ENCODE results near the gene C9orf40. TPM values are rescaled to one million over a fixed set of nuclear protein-coding genes. Genes with fewer than 3 reads are reported as not detected.

The C9orf40 gene, protein sequence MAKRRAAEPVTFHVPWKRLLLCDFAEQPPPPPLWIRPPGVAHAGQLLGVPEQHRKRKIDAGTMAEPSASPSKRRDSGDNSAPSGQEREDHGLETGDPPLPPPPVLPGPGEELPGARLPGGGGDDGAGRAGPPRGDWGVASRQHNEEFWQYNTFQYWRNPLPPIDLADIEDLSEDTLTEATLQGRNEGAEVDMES
- total RNA-seq (10 to 100 TPM in 1 of 5 experiments, 1 to 10 TPM in 4; 1.8 to 13.6 (median 6.6) TPM), polyA plus RNA-seq (1 to 10 TPM; 2.5 to 2.6 TPM), total RNA-seq (1.9 reads per million, percentile 8 among the genes with 10 or more reads in this experiment)

- Mint-ChIP-seq H3K4me1 (peaks cover 0 to 46% (median 30%) of the 10 kb centered on the region in 7 donors), H3K36me3 (peaks cover 0 to 6% (median 0%) of the 10 kb centered on the region in 5 donors), H3K27ac (peak within 1 kb of the TSS; percentile 89 to 97 (median 95)), H3K9me3 (peaks cover 0 to 1% (median 0%) of the 10 kb centered on the region in 11 donors), H3K27me3 (no peaks in the 10 kb centered on the region), H3K4me3 (peak within 1 kb of the TSS; percentile 87 to 99 (median 97))
- no peaks in the 10 kb centered on the region for H3K27me3 ChIP-seq (ENCODE audit: control insufficient read depth in 2 of 2, insufficient read depth in 2 of 2, low read length in 2 of 2)
- POLR2A ChIA-PET = interaction anchor here (0.7 to 2.9 kb wide), 9 partner anchors 56 to 1441 kb away, joined by 3 to 32 read pairs (median 3); partner anchors contain the start of genes CARNMT1, NMRK1, OSTF1 and RFK
- CTCF ChIA-PET = interaction anchor here (0.5 to 1.7 kb wide), 9 partner anchors 10 to 188 kb away, joined by 3 to 6 read pairs (median 3); partner anchors contain the start of gene CARNMT1
- peaks cover 0 to 7% of the 10 kb centered on the region in 2 donors for H3K4me1 ChIP-seq (ENCODE audit: control insufficient read depth in 2 of 2, insufficient read depth in 2 of 2, low read length in 2 of 2)
- intact Hi-C loops (cut with micrococcal nuclease) = loop anchor here (1.0 to 10.0 kb wide), 20 partner anchors 35 to 1818 kb away; partner anchors contain the start of genes CARNMT1 (in 2 of the 2), NMRK1 (in 2 of the 2), OSTF1 (in 2 of the 2) and RFK (in 2 of the 2)
- peak; percentile 93 for ATAC-seq
- peak within 1 kb of the TSS; percentile 86 for H3K27ac ChIP-seq (ENCODE audit: low read depth, low read length)
- H3K36me3 ChIP-seq (ENCODE audit: control insufficient read depth in 2 of 3, insufficient read depth in 3 of 3, low read length in 3 of 3) = peaks cover 0 to 5% (median 0%) of the 10 kb centered on the region in 3 experiments
- H3K4me3 ChIP-seq (ENCODE audit: low read length) = peak within 1 kb of the TSS; percentile 89
- no peaks in the 10 kb centered on the region for H3K9me3 ChIP-seq (ENCODE audit: control insufficient read depth in 2 of 3, low read length in 3 of 3)
- DNase-seq = peak; percentile 80 to 92 (median 88)
Observed at GRCh38 chr9:74952201-74953151, at the start of gene C9orf40. Gene C9orf40 (minus strand): TSS chr9:74952912. CDS start chr9:74952611, 301 bp downstream.

GRCh38 chr9:75001719-75002421 lies 49.2 kb upstream of the C9orf40 start:
- no peak overlapping the region for H3K27ac Mint-ChIP-seq

GRCh38 chr9:75000835-75001234 lies 48.1 kb upstream of the C9orf40 start:
- Mint-ChIP-seq H3K27ac (no peak overlapping the region), H3K4me1 (peaks cover 0 to 8% (median 5%) of the 10 kb centered on the region in 7 donors), H3K9me3 (no peaks in the 10 kb centered on the region), H3K36me3 (peaks cover 9 to 21% (median 17%) of the 10 kb centered on the region in 5 donors), H3K27me3 (no peaks in the 10 kb centered on the region), H3K4me3 (no peak overlapping the region)
- ATAC-seq (no peak), DNase-seq (no peak)
- Histone ChIP-seq H3K27me3 (ENCODE audit: control insufficient read depth in 2 of 2, insufficient read depth in 2 of 2, low read length in 2 of 2) (no peaks in the 10 kb centered on the region), H3K9me3 (ENCODE audit: control insufficient read depth in 2 of 3, low read length in 3 of 3) (no peaks in the 10 kb centered on the region), H3K36me3 (ENCODE audit: control insufficient read depth in 2 of 3, insufficient read depth in 3 of 3, low read length in 3 of 3) (peaks cover 0 to 12% (median 3%) of the 10 kb centered on the region in 3 experiments), H3K27ac (ENCODE audit: low read depth, low read length) (no peak overlapping the region), H3K4me1 (ENCODE audit: control insufficient read depth in 2 of 2, insufficient read depth in 2 of 2, low read length in 2 of 2) (peaks cover 0 to 4% of the 10 kb centered on the region in 2 donors), H3K4me3 (ENCODE audit: low read length) (no peak overlapping the region)
- CTCF ChIA-PET = interaction anchor here (1.0 to 8.3 kb wide), 4 partner anchors 28 to 227 kb away, joined by 3 to 102 read pairs (median 17); no protein-coding TSS in a partner anchor
- POLR2A ChIA-PET = no interaction called here
- intact Hi-C loops (cut with micrococcal nuclease) = no loop called here

More at GRCh38 chr9:75001719-75002421, 49.2 kb upstream of the C9orf40 start:
- POLR2A ChIA-PET = no interaction called here
- intact Hi-C loops (cut with micrococcal nuclease) = loop anchor here (1.0 to 2.0 kb wide), 8 partner anchors 23 to 236 kb away; partner anchors contain the start of gene C9orf40 (in 2 of the 2)
- no peaks in the 10 kb centered on the region for H3K27me3 Mint-ChIP-seq
- no peaks in the 10 kb centered on the region for H3K9me3 Mint-ChIP-seq
- Histone ChIP-seq H3K36me3 (ENCODE audit: control insufficient read depth in 2 of 3, insufficient read depth in 3 of 3, low read length in 3 of 3) (peaks cover 0 to 8% (median 0%) of the 10 kb centered on the region in 3 experiments), H3K4me1 (ENCODE audit: control insufficient read depth in 2 of 2, insufficient read depth in 2 of 2, low read length in 2 of 2) (peaks cover 0 to 4% of the 10 kb centered on the region in 2 donors), H3K9me3 (ENCODE audit: control insufficient read depth in 2 of 3, low read length in 3 of 3) (no peaks in the 10 kb centered on the region), H3K27me3 (ENCODE audit: control insufficient read depth in 2 of 2, insufficient read depth in 2 of 2, low read length in 2 of 2) (no peaks in the 10 kb centered on the region), H3K27ac (ENCODE audit: low read depth, low read length) (no peak overlapping the region), H3K4me3 (ENCODE audit: low read length) (no peak overlapping the region)
- peak; percentile 98 for ATAC-seq
- CTCF ChIA-PET = interaction anchor here (0.6 to 8.3 kb wide), 7 partner anchors 11 to 228 kb away, joined by 3 to 102 read pairs (median 3); no protein-coding TSS in a partner anchor
- peaks cover 9 to 18% (median 13%) of the 10 kb centered on the region in 5 donors for H3K36me3 Mint-ChIP-seq
- peak in 7 of 9 donors; percentile 52 to 77 (median 68) for DNase-seq
- peaks cover 0 to 8% (median 5%) of the 10 kb centered on the region in 7 donors for H3K4me1 Mint-ChIP-seq
- H3K4me3 Mint-ChIP-seq = no peak overlapping the region

DNA sequence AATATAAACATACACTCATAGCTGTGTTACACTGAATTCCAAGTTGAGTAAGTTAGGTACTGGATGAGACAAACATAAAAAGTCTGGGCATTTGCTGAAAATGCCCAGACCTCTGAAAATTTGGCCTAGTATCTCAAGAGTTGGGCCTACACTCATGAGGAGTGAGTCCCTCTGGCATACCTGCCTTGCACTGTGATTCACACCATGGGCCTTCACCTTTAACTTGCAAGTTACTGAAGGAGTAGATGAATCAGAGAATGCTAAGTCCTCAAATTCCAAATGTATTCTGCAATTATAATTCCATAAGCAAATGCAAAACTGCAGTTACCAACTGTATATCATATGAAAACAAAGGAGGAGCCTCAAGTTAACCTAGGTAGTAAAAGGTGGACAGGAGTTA lies 32.3 kb upstream of the C9orf40 start:
- Histone ChIP-seq H3K4me3 (ENCODE audit: low read length) (no peak overlapping the region), H3K36me3 (ENCODE audit: control insufficient read depth in 2 of 3, insufficient read depth in 3 of 3, low read length in 3 of 3) (peaks cover 0 to 13% (median 5%) of the 10 kb centered on the region in 3 experiments), H3K4me1 (ENCODE audit: control insufficient read depth in 2 of 2, insufficient read depth in 2 of 2, low read length in 2 of 2) (no peaks in the 10 kb centered on the region), H3K27me3 (ENCODE audit: control insufficient read depth in 2 of 2, insufficient read depth in 2 of 2, low read length in 2 of 2) (no peaks in the 10 kb centered on the region), H3K9me3 (ENCODE audit: control insufficient read depth in 2 of 3, low read length in 3 of 3) (no peaks in the 10 kb centered on the region), H3K27ac (ENCODE audit: low read depth, low read length) (no peak overlapping the region)
- Mint-ChIP-seq H3K27ac (peak overlapping the region in 1 of 9 donors; percentile 78), H3K4me3 (no peak overlapping the region), H3K27me3 (no peaks in the 10 kb centered on the region), H3K4me1 (peaks cover 0 to 7% (median 0%) of the 10 kb centered on the region in 7 donors), H3K9me3 (no peaks in the 10 kb centered on the region), H3K36me3 (peaks cover 0 to 47% (median 7%) of the 10 kb centered on the region in 5 donors)
- DNase-seq (no peak), ATAC-seq (no peak)
- CTCF ChIA-PET = interaction anchor here (0.6 kb wide), 1 partner anchor 94 kb away, joined by 3 read pairs; no protein-coding TSS in a partner anchor
- intact Hi-C loops (cut with micrococcal nuclease) = loop anchor here in 1 of 2 donors (5.0 kb wide), 1 partner anchor 33 kb away; the partner anchor contains the start of gene C9orf40
- POLR2A ChIA-PET = no interaction called here

- intact Hi-C loops (cut with micrococcal nuclease) = no loop called here
- ATAC-seq = no peak
- H3K27me3 ChIP-seq (ENCODE audit: control insufficient read depth in 2 of 2, insufficient read depth in 2 of 2, low read length in 2 of 2) = no peaks in the 10 kb centered on the region
- no peak for DNase-seq
- Mint-ChIP-seq H3K4me1 (peaks cover 0 to 4% (median 0%) of the 10 kb centered on the region in 7 donors), H3K36me3 (peaks cover 0 to 45% (median 9%) of the 10 kb centered on the region in 5 donors), H3K27me3 (no peaks in the 10 kb centered on the region), H3K9me3 (no peaks in the 10 kb centered on the region), H3K4me3 (no peak overlapping the region), H3K27ac (no peak overlapping the region)
- H3K36me3 ChIP-seq (ENCODE audit: control insufficient read depth in 2 of 3, insufficient read depth in 3 of 3, low read length in 3 of 3) = peaks cover 0 to 13% (median 5%) of the 10 kb centered on the region in 3 experiments
- CTCF ChIA-PET = no interaction called here
- H3K27ac ChIP-seq (ENCODE audit: low read depth, low read length) = no peak overlapping the region
- no peaks in the 10 kb centered on the region for H3K4me1 ChIP-seq (ENCODE audit: control insufficient read depth in 2 of 2, insufficient read depth in 2 of 2, low read length in 2 of 2)
- POLR2A ChIA-PET = no interaction called here
- no peak overlapping the region for H3K4me3 ChIP-seq (ENCODE audit: low read length)
- no peaks in the 10 kb centered on the region for H3K9me3 ChIP-seq (ENCODE audit: control insufficient read depth in 2 of 3, low read length in 3 of 3)
Observed at GRCh38 chr9:74983709-74984108, 31.0 kb upstream of the C9orf40 start.
